ENCODE results near the gene SDCBP2.

- TF ChIP-seq CTCF (IDR thresholded peaks at IDR 0.05) (no peak), EP300 (IDR thresholded peaks at IDR 0.05; ENCODE audit: low read depth) (no peak)
These were observed 26.0 kb downstream of the SDCBP2 start for GRCh38 chr20:1302685-1303541.
